Stimulated activated effector memory CD8-positive, alpha-beta T cell treated with anti-CD3 and anti-CD28 coated beads, Interleukin-12 subunit alpha, Interleukin-12 subunit beta, amount 100 ng/mL, for 72 hours (primary cell): ENCODE data around the gene EEFSEC.
A peak's percentile ranks its signal among the peaks of the same experiment; 100 is the strongest.

Experiments
- ATAC-seq: fragments of 150-1000 bp; cut with Tn5 transposase; 2 replicates; pipeline ENCODE4 v1.10.0; 2021
- DNase-seq, 2 donors: peaks; one replicate each; pipeline ENCODE4 v3.0.0; 2021 to 2022; ENCODE audit warnings: low spot score in 2 of 2
- H3K27ac Mint-ChIP-seq: one replicate; pipeline ENCODE4 v1.8.0; 2022; ENCODE audit warnings: mild to moderate bottlenecking, mixed read lengths
- H3K36me3 Mint-ChIP-seq: one replicate; pipeline ENCODE4 v1.8.0; 2022; ENCODE audit warnings: mild to moderate bottlenecking, mixed read lengths
- H3K4me1 Mint-ChIP-seq: one replicate; pipeline ENCODE4 v1.8.0; 2022; ENCODE audit warnings: mixed read lengths
- H3K4me3 Mint-ChIP-seq: one replicate; pipeline ENCODE4 v1.8.0; 2022; ENCODE audit warnings: mild to moderate bottlenecking, mixed read lengths
- H3K9me3 Mint-ChIP-seq: one replicate; pipeline ENCODE4 v1.8.0; 2022; ENCODE audit warnings: mixed read lengths

EEFSEC gene

GRCh38 chr3:128320551-128321340 is 167.5 kb downstream of the EEFSEC start:
- H3K4me3 Mint-ChIP-seq = no peak overlapping the region
- no peaks in the 10 kb centered on the region for H3K36me3 Mint-ChIP-seq
- H3K27ac Mint-ChIP-seq = peak overlapping the region; percentile 19
- H3K9me3 Mint-ChIP-seq = no peaks in the 10 kb centered on the region
- peaks cover 20% of the 10 kb centered on the region for H3K4me1 Mint-ChIP-seq
- no peak for DNase-seq
- ATAC-seq = no peak

GRCh38 chr3:128321418-128321817 is 168.1 kb downstream of the EEFSEC start:
- H3K4me3 Mint-ChIP-seq = no peak overlapping the region
- DNase-seq = no peak
- peaks cover 22% of the 10 kb centered on the region for H3K4me1 Mint-ChIP-seq
- H3K27ac Mint-ChIP-seq = peak overlapping the region; percentile 19
- H3K36me3 Mint-ChIP-seq = no peaks in the 10 kb centered on the region
- no peaks in the 10 kb centered on the region for H3K9me3 Mint-ChIP-seq
- no peak for ATAC-seq

GRCh38 chr3:128322030-128323022 is 169.0 kb downstream of the EEFSEC start:
- Mint-ChIP-seq H3K27ac (no peak overlapping the region), H3K4me3 (no peak overlapping the region), H3K9me3 (no peaks in the 10 kb centered on the region), H3K36me3 (no peaks in the 10 kb centered on the region), H3K4me1 (peaks cover 15% of the 10 kb centered on the region)
- ATAC-seq (peak; percentile 46), DNase-seq (no peak)

GRCh38 chr3:128323206-128324081 is 170.2 kb downstream of the EEFSEC start:
- H3K36me3 Mint-ChIP-seq = no peaks in the 10 kb centered on the region
- ATAC-seq (no peak), DNase-seq (no peak)
- peaks cover 10% of the 10 kb centered on the region for H3K4me1 Mint-ChIP-seq
- H3K9me3 Mint-ChIP-seq = no peaks in the 10 kb centered on the region
- no peak overlapping the region for H3K4me3 Mint-ChIP-seq
- no peak overlapping the region for H3K27ac Mint-ChIP-seq

GRCh38 chr3:128324911-128325592 is 171.8 kb downstream of the EEFSEC start:
- H3K27ac Mint-ChIP-seq = peak overlapping the region; percentile 53
- ATAC-seq (no peak), DNase-seq (no peak)
- peaks cover 10% of the 10 kb centered on the region for H3K4me1 Mint-ChIP-seq
- no peaks in the 10 kb centered on the region for H3K9me3 Mint-ChIP-seq
- H3K36me3 Mint-ChIP-seq = no peaks in the 10 kb centered on the region
- no peak overlapping the region for H3K4me3 Mint-ChIP-seq

GRCh38 chr3:128326051-128326823 is 173.0 kb downstream of the EEFSEC start:
- DNase-seq (no peak), ATAC-seq (no peak)
- no peaks in the 10 kb centered on the region for H3K36me3 Mint-ChIP-seq
- no peak overlapping the region for H3K4me3 Mint-ChIP-seq
- H3K4me1 Mint-ChIP-seq = peaks cover 10% of the 10 kb centered on the region
- no peaks in the 10 kb centered on the region for H3K9me3 Mint-ChIP-seq
- peak overlapping the region; percentile 53 for H3K27ac Mint-ChIP-seq

- DNase-seq (no peak), ATAC-seq (no peak)
- Mint-ChIP-seq H3K27ac (peak overlapping the region; percentile 53), H3K9me3 (no peaks in the 10 kb centered on the region), H3K4me1 (peaks cover 10% of the 10 kb centered on the region), H3K4me3 (no peak overlapping the region), H3K36me3 (no peaks in the 10 kb centered on the region)
Observed at GRCh38 chr3:128327606-128328031, 174.3 kb downstream of the EEFSEC start.

- Mint-ChIP-seq H3K36me3 (no peaks in the 10 kb centered on the region), H3K27ac (no peak overlapping the region), H3K4me1 (peaks cover 10% of the 10 kb centered on the region), H3K9me3 (no peaks in the 10 kb centered on the region), H3K4me3 (no peak overlapping the region)
- ATAC-seq (no peak), DNase-seq (no peak)
Observed at GRCh38 chr3:128328546-128329458, 175.5 kb downstream of the EEFSEC start.

- H3K9me3 Mint-ChIP-seq = no peaks in the 10 kb centered on the region
- peaks cover 10% of the 10 kb centered on the region for H3K4me1 Mint-ChIP-seq
- H3K27ac Mint-ChIP-seq = no peak overlapping the region
- no peak overlapping the region for H3K4me3 Mint-ChIP-seq
- ATAC-seq (no peak), DNase-seq (no peak)
- no peaks in the 10 kb centered on the region for H3K36me3 Mint-ChIP-seq
Observed at GRCh38 chr3:128329491-128330213, 176.4 kb downstream of the EEFSEC start.

- H3K36me3 Mint-ChIP-seq = peaks cover 4% of the 10 kb centered on the region
- no peak for ATAC-seq
- no peak overlapping the region for H3K4me3 Mint-ChIP-seq
Observed at GRCh38 chr3:128330214-128330842, 177.0 kb downstream of the EEFSEC start.

GRCh38 chr3:128334086-128334645 is 180.9 kb downstream of the EEFSEC start:
- Mint-ChIP-seq H3K4me3 (no peak overlapping the region), H3K27ac (peak overlapping the region; percentile 75), H3K4me1 (peaks cover 8% of the 10 kb centered on the region), H3K36me3 (peaks cover 6% of the 10 kb centered on the region), H3K9me3 (no peaks in the 10 kb centered on the region)
- ATAC-seq = no peak
- no peak for DNase-seq

More at GRCh38 chr3:128330214-128330842, 177.0 kb downstream of the EEFSEC start:
- Mint-ChIP-seq H3K4me1 (peaks cover 10% of the 10 kb centered on the region), H3K27ac (no peak overlapping the region), H3K9me3 (no peaks in the 10 kb centered on the region)
- no peak for DNase-seq

- no peak for DNase-seq
- Mint-ChIP-seq H3K9me3 (no peaks in the 10 kb centered on the region), H3K27ac (peak overlapping the region; percentile 75), H3K36me3 (peaks cover 6% of the 10 kb centered on the region), H3K4me1 (peaks cover 8% of the 10 kb centered on the region), H3K4me3 (no peak overlapping the region)
- no peak for ATAC-seq
Observed at GRCh38 chr3:128334766-128335165, 181.5 kb downstream of the EEFSEC start.
